Ishikawa (cell line): ENCODE data around the gene ERBIN.

Experiments used
- CEBPB ChIP-seq: IDR thresholded peaks from 2 replicates; pipeline ENCODE4 v1.6.1; 2012
- CREB1 ChIP-seq: IDR thresholded peaks from 2 replicates; pipeline ENCODE4 v1.6.1; 2012; ENCODE audit warnings: low read depth
- EGR1 ChIP-seq: IDR thresholded peaks from 2 replicates; pipeline ENCODE4 v1.6.1; 2012
- EP300 ChIP-seq: IDR thresholded peaks from 2 replicates; pipeline ENCODE4 v1.6.1; 2012; ENCODE audit warnings: borderline replicate concordance
- FOXM1 ChIP-seq: IDR thresholded peaks from 2 replicates; pipeline ENCODE4 v1.6.1; 2012; ENCODE audit warnings: low read depth, borderline replicate concordance
- NFIC ChIP-seq: IDR thresholded peaks from 2 replicates; pipeline ENCODE4 v1.6.1; 2012
- RAD21 ChIP-seq: IDR thresholded peaks from 2 replicates; pipeline ENCODE4 v1.6.1; 2012; ENCODE audit warnings: low read depth
- TAF1 ChIP-seq: IDR thresholded peaks from 2 replicates; pipeline ENCODE4 v1.6.1; 2012; ENCODE audit warnings: low read depth, mild to moderate bottlenecking
- TCF12 ChIP-seq: IDR thresholded peaks from 2 replicates; pipeline ENCODE4 v1.6.1; 2012; ENCODE audit warnings: low read depth
- TEAD4 ChIP-seq: IDR thresholded peaks from 2 replicates; pipeline ENCODE4 v1.6.1; 2012
- YY1 ChIP-seq: IDR thresholded peaks from 2 replicates; pipeline ENCODE4 v1.6.1; 2012; ENCODE audit warnings: low read depth
- TF ChIP-seq, protein P1 (sequence below): IDR thresholded peaks from 2 replicates; pipeline ENCODE4 v1.6.1; 2012
- TF ChIP-seq, protein P2 (sequence below): IDR thresholded peaks from 2 replicates; pipeline ENCODE4 v1.6.1; 2012; ENCODE audit warnings: low read depth, mild to moderate bottlenecking

DNA sequence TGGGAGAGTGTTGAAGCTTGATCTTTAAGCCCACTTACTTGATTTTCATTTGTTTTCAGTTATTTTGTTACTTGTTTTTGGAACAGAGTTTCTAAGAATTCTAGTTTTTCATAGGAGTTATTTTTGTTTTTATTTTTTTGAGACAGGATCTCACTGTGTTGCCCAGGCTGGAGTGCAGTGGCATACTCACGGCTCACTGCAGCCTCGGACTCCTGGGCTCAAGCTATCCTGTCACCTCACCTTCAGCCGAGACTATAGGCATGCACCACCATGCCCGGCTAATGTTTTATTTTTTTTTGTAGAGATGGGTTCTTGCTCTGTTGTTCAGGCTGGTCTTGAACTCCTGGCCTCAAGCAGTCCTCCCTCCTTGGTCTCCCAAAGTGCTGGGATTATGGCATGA, 6.3 kb downstream of the ERBIN start:
- no peak for TF ChIP-seq RAD21
- no peak for TF ChIP-seq EP300
- no peak for TF ChIP-seq CREB1
- TF ChIP-seq, protein P1, sequence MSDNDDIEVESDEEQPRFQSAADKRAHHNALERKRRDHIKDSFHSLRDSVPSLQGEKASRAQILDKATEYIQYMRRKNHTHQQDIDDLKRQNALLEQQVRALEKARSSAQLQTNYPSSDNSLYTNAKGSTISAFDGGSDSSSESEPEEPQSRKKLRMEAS = no peak
- TF ChIP-seq, protein P2, sequence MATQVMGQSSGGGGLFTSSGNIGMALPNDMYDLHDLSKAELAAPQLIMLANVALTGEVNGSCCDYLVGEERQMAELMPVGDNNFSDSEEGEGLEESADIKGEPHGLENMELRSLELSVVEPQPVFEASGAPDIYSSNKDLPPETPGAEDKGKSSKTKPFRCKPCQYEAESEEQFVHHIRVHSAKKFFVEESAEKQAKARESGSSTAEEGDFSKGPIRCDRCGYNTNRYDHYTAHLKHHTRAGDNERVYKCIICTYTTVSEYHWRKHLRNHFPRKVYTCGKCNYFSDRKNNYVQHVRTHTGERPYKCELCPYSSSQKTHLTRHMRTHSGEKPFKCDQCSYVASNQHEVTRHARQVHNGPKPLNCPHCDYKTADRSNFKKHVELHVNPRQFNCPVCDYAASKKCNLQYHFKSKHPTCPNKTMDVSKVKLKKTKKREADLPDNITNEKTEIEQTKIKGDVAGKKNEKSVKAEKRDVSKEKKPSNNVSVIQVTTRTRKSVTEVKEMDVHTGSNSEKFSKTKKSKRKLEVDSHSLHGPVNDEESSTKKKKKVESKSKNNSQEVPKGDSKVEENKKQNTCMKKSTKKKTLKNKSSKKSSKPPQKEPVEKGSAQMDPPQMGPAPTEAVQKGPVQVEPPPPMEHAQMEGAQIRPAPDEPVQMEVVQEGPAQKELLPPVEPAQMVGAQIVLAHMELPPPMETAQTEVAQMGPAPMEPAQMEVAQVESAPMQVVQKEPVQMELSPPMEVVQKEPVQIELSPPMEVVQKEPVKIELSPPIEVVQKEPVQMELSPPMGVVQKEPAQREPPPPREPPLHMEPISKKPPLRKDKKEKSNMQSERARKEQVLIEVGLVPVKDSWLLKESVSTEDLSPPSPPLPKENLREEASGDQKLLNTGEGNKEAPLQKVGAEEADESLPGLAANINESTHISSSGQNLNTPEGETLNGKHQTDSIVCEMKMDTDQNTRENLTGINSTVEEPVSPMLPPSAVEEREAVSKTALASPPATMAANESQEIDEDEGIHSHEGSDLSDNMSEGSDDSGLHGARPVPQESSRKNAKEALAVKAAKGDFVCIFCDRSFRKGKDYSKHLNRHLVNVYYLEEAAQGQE = no peak
- TF ChIP-seq TAF1 = no peak
- no peak for TF ChIP-seq CEBPB
- TF ChIP-seq NFIC = no peak
- TF ChIP-seq EGR1 = no peak
- TF ChIP-seq FOXM1 = no peak
- TF ChIP-seq TEAD4 = no peak
- no peak for TF ChIP-seq TCF12
- no peak for TF ChIP-seq YY1
